GM21825 (cell line): ENCODE data around the gene POLD3.

Source experiments
- ATAC-seq: cut with Tn5 transposase; IDR thresholded peaks from one replicate; pipeline ENCODE4 v1.9.1; 2021; ENCODE audit warnings: mild to moderate bottlenecking, moderate library complexity; ENCODE audit not compliant: unreplicated experiment

The POLD3 gene

GRCh38 chr11:74686792-74687191 lies 94.4 kb downstream of the POLD3 start:
- no peak for ATAC-seq

GRCh38 chr11:74687237-74688023 lies 95.0 kb downstream of the POLD3 start:
- ATAC-seq, result no peak

GRCh38 chr11:74689666-74690065 lies 97.3 kb downstream of the POLD3 start:
- ATAC-seq, result no peak

- ATAC-seq, result no peak
These were observed 99.4 kb downstream of the POLD3 start for GRCh38 chr11:74691755-74692154.
